NCI-H1436 treated with DMSO at 0.1 percent for 48 hours (cell line): ENCODE measurements around the gene INAVA.

ENCODE experiments used
- DNase-seq: peaks from one replicate; lab custom pipeline; 2025; lab: John Stamatoyannopoulos, UW

INAVA gene

GRCh38 chr1:200875416-200875815 lies 19.3 kb upstream of the INAVA start:
- DNase-seq, result no peak

GRCh38 chr1:200877010-200877409 lies 17.7 kb upstream of the INAVA start:
- no peak for DNase-seq

GRCh38 chr1:200877839-200878551 lies 16.7 kb upstream of the INAVA start:
- no peak for DNase-seq

GRCh38 chr1:200880212-200880611 lies 14.5 kb upstream of the INAVA start:
- DNase-seq, result no peak

- no peak for DNase-seq
Observed at GRCh38 chr1:200883118-200883517, 11.6 kb upstream of the INAVA start.

GRCh38 chr1:200885623-200886402 lies 8.9 kb upstream of the INAVA start:
- no peak for DNase-seq

- no peak for DNase-seq
Observed at GRCh38 chr1:200886594-200886993, 8.1 kb upstream of the INAVA start.

- DNase-seq, result no peak
Observed at GRCh38 chr1:200887036-200887435, 7.7 kb upstream of the INAVA start.

GRCh38 chr1:200887772-200888348 lies 6.8 kb upstream of the INAVA start:
- no peak for DNase-seq

- DNase-seq, result no peak
Observed at GRCh38 chr1:200888349-200888838, 6.3 kb upstream of the INAVA start.

- DNase-seq, result no peak
Observed at GRCh38 chr1:200889571-200889970, 5.1 kb upstream of the INAVA start.

- no peak for DNase-seq
Observed at GRCh38 chr1:200890027-200890426, 4.7 kb upstream of the INAVA start.

- DNase-seq, result no peak
Observed at GRCh38 chr1:200890818-200891773, 3.6 kb upstream of the INAVA start.

GRCh38 chr1:200891774-200892157 lies 2.9 kb upstream of the INAVA start:
- DNase-seq, result no peak

- no peak for DNase-seq
Observed at GRCh38 chr1:200892546-200892945, 2.2 kb upstream of the INAVA start.

- no peak for DNase-seq
Observed at GRCh38 chr1:200892958-200893357, 1.7 kb upstream of the INAVA start.

- DNase-seq, result no peak
Observed at GRCh38 chr1:200893411-200893901, 1.2 kb upstream of the INAVA start.

- no peak for DNase-seq
Observed at GRCh38 chr1:200895443-200895789, 716 bp downstream of the INAVA start.

- no peak for DNase-seq
Observed at GRCh38 chr1:200895801-200896530, 1.3 kb downstream of the INAVA start.

GRCh38 chr1:200896531-200897196 lies 2.0 kb downstream of the INAVA start:
- DNase-seq, result no peak

GRCh38 chr1:200897259-200897658 lies 2.6 kb downstream of the INAVA start:
- no peak for DNase-seq
